ENCODE results near the gene EZH2. TPM values are rescaled to one million over a fixed set of nuclear protein-coding genes. Genes with fewer than 3 reads are reported as not detected.

EZH2 gene
- total and polyA plus RNA-seq, 4 donors = 2.0 to 21.3 (median 2.5) TPM

DNA sequence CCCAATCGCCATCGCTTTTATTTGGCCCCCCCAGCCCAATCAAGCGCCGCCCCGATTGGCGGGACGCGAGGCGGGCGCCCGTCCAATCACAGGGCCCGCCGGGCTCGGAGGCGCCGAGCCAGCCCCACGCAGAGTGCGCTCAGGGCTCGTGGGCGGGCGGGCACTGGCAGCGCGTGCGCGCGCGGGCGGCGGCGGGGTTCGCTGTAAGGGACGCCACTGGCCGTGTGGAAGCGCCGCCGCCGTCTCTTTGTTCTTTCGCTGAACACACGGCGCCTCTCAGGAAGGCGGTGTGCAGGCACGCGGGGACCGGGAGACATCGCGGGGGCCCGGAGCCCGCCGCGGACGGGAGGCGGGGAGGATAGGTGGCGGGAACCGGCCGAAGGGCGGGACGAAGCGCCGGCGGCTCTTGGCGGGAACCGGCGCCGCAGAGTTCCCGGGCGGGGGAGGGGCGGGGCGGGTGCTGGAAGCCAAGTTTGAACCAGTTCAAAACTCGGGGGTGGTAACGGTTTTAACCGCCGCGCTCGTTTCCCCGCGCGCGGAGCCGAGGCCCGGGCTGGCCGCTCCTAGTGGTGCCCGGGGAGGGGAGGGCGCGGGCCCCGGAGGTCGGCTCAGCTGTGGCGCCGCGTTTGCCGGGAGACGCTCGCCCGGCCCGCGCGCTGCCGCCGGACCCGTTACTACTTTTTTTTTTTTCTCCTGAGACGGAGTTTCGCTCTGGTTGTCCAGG is 370 bp upstream of the EZH2 start:
- peak overlapping the region; percentile 75 to 91 (median 81) for H3K4me3 ChIP-seq (ENCODE audit: low read depth in 1 of 3, low read length in 3 of 3)
- under 1% methylated on average over 101 of the region's 101 CpGs for WGBS

DNA sequence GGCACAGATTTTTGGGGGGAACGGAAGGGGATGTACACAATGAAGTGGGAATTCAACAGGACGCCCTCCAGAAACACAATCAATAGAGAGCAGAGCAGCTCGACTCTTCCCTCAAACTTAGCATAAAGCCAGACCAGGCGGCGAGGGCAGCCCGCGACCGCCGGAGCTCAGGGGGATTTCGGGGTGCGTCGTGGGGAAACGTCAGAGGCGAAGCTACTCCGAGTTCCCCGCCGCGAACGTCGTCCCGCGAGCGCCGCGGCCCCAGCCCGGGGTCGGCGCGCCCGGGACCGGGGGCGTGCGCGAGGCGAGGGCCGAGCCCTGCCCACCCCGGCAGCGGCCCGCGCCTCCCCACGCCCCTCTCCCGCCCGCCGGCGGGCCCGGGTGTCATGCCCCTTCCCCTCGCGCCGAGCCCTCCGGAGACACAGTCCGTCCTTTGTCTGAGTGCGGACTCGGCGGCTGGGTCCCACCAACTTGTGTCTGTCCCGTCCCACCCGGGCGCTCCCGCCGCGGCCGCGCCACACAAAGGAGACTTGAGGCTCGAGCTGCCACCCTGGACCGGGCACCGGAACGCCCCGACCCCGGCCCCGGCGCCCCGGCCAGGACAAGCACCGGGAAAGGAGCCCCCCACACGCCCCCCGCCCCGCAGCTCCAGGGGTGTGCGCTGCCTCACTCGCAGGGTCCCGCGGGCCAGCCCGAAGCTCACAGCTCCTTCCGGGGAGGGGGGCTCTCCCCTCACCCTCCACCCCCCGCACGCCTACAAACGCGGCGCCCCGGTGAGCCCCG is 634 bp downstream of the EZH2 start:
- peak overlapping the region; percentile 54 for H3K27ac ChIP-seq (ENCODE audit: low read depth in 1 of 2, low read length in 2 of 2)
- DNase-seq (ENCODE audit: low spot score) = peak; percentile 53
- no peaks in the 10 kb centered on the region for H3K27me3 ChIP-seq (ENCODE audit: control insufficient read depth in 4 of 4, insufficient read depth in 4 of 4, low read length in 3 of 4)
- H3K4me3 ChIP-seq (ENCODE audit: low read depth in 1 of 3, low read length in 3 of 3) = peak overlapping the region; percentile 67 to 91 (median 69)
- H3K9ac ChIP-seq (ENCODE audit: low read depth in 1 of 2, low read length in 2 of 2) = peak overlapping the region; percentile 61 to 74
- no peaks in the 10 kb centered on the region for H3K36me3 ChIP-seq (ENCODE audit: control insufficient read depth in 4 of 4, insufficient read depth in 3 of 4, low read depth in 1 of 4, low read length in 3 of 4)
- TF ChIP-seq, protein P1, sequence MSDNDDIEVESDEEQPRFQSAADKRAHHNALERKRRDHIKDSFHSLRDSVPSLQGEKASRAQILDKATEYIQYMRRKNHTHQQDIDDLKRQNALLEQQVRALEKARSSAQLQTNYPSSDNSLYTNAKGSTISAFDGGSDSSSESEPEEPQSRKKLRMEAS (IDR thresholded peaks at IDR 0.05) = no peak
- TF ChIP-seq, protein P2, sequence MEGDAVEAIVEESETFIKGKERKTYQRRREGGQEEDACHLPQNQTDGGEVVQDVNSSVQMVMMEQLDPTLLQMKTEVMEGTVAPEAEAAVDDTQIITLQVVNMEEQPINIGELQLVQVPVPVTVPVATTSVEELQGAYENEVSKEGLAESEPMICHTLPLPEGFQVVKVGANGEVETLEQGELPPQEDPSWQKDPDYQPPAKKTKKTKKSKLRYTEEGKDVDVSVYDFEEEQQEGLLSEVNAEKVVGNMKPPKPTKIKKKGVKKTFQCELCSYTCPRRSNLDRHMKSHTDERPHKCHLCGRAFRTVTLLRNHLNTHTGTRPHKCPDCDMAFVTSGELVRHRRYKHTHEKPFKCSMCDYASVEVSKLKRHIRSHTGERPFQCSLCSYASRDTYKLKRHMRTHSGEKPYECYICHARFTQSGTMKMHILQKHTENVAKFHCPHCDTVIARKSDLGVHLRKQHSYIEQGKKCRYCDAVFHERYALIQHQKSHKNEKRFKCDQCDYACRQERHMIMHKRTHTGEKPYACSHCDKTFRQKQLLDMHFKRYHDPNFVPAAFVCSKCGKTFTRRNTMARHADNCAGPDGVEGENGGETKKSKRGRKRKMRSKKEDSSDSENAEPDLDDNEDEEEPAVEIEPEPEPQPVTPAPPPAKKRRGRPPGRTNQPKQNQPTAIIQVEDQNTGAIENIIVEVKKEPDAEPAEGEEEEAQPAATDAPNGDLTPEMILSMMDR (IDR thresholded peaks at IDR 0.05; ENCODE audit: low read depth, low read length, missing input control) = no peak
- no peak for TF ChIP-seq YY1 (IDR thresholded peaks at IDR 0.05)
- WGBS = under 1% methylated on average over 88 of the region's 88 CpGs
- H3K9me3 ChIP-seq (ENCODE audit: control insufficient read depth in 4 of 4, low read length in 3 of 4) = no peaks in the 10 kb centered on the region
- H3K4me1 ChIP-seq (ENCODE audit: control insufficient read depth in 4 of 4, insufficient read depth in 4 of 4, low read length in 3 of 4) = peaks cover 0 to 10% (median 3%) of the 10 kb centered on the region in 4 donors

More for the DNA sequence above, 370 bp upstream of the EZH2 start:
- H3K27ac ChIP-seq (ENCODE audit: low read depth in 1 of 2, low read length in 2 of 2) = peak overlapping the region; percentile 96 to 97
- TF ChIP-seq SP1 (IDR thresholded peaks at IDR 0.05) (peak; percentile 60), YY1 (IDR thresholded peaks at IDR 0.05) (peak; percentile 49), RXRA (IDR thresholded peaks at IDR 0.05) (no peak)
- peaks cover 0 to 10% (median 3%) of the 10 kb centered on the region in 4 donors for H3K4me1 ChIP-seq (ENCODE audit: control insufficient read depth in 4 of 4, insufficient read depth in 4 of 4, low read length in 3 of 4)
- no peaks in the 10 kb centered on the region for H3K36me3 ChIP-seq (ENCODE audit: control insufficient read depth in 4 of 4, insufficient read depth in 3 of 4, low read depth in 1 of 4, low read length in 3 of 4)
- H3K9me3 ChIP-seq (ENCODE audit: control insufficient read depth in 4 of 4, low read length in 3 of 4) = no peaks in the 10 kb centered on the region
- H3K27me3 ChIP-seq (ENCODE audit: control insufficient read depth in 4 of 4, insufficient read depth in 4 of 4, low read length in 3 of 4) = no peaks in the 10 kb centered on the region
- peak overlapping the region; percentile 38 to 72 for H3K9ac ChIP-seq (ENCODE audit: low read depth in 1 of 2, low read length in 2 of 2)
- DNase-seq (ENCODE audit: low spot score) = peak; percentile 94

DNA sequence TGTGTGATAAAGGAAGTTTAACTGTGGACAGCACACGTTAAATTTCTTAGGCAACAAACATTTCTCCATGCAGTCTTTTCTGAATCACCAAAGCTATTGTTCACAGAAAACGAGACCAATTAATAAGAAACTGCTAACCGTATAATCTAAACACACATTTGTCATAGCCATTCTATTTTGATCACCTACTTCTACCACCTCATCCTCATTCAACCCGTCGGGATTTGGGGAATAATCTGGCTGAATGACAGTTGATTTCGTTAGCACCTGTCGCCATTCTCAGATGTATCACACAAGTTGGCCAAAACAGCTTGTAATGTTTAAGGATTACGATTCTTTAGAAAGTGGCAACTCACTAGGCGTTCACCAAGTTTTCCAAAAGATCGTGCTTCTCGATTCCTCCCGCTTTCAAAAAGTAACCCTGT is 1.2 kb downstream of the EZH2 start:
- Histone ChIP-seq H3K9ac (ENCODE audit: low read depth in 1 of 2, low read length in 2 of 2) (peak overlapping the region; percentile 61 to 74), H3K9me3 (ENCODE audit: control insufficient read depth in 4 of 4, low read length in 3 of 4) (no peaks in the 10 kb centered on the region), H3K4me1 (ENCODE audit: control insufficient read depth in 4 of 4, insufficient read depth in 4 of 4, low read length in 3 of 4) (peaks cover 0 to 10% (median 3%) of the 10 kb centered on the region in 4 donors), H3K27ac (ENCODE audit: low read depth in 1 of 2, low read length in 2 of 2) (no peak overlapping the region), H3K36me3 (ENCODE audit: control insufficient read depth in 4 of 4, insufficient read depth in 3 of 4, low read depth in 1 of 4, low read length in 3 of 4) (no peaks in the 10 kb centered on the region), H3K4me3 (ENCODE audit: low read depth in 1 of 3, low read length in 3 of 3) (peak overlapping the region; percentile 67 to 91 (median 69)), H3K27me3 (ENCODE audit: control insufficient read depth in 4 of 4, insufficient read depth in 4 of 4, low read length in 3 of 4) (no peaks in the 10 kb centered on the region)
- 1% methylated on average over 12 of the region's 12 CpGs for WGBS
- no peak for DNase-seq (ENCODE audit: low spot score)
- TF ChIP-seq YY1 (IDR thresholded peaks at IDR 0.05) = peak; percentile 14
- no peak for TF ChIP-seq FOXA2 (IDR thresholded peaks at IDR 0.05)

DNA sequence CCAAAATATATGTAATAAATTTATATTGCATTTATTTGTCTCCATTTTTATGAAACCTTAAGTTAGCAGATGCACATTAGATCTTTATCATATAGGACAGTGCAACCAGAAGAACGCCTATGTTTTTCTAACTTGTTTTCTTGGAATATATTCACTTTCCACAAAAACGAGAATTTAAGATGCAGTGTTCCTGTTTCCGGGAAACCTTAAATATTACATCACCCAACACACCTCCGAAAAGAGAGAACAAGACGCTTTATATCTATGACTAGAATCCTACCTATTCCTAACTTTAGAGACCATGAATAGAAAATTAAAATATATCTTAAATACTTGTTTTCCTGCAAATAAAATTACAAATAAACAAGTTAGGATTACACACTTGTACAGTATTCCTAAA is 1.9 kb downstream of the EZH2 start:
- WGBS = 71% methylated on average over 5 of the region's 5 CpGs
- Histone ChIP-seq H3K9ac (ENCODE audit: low read depth in 1 of 2, low read length in 2 of 2) (no peak overlapping the region), H3K4me3 (ENCODE audit: low read depth in 1 of 3, low read length in 3 of 3) (no peak overlapping the region)

More for the DNA sequence above, 1.9 kb downstream of the EZH2 start:
- H3K4me1 ChIP-seq (ENCODE audit: control insufficient read depth in 4 of 4, insufficient read depth in 4 of 4, low read length in 3 of 4) = peaks cover 0 to 10% (median 3%) of the 10 kb centered on the region in 4 donors
- DNase-seq (ENCODE audit: low spot score) = no peak
- no peaks in the 10 kb centered on the region for H3K27me3 ChIP-seq (ENCODE audit: control insufficient read depth in 4 of 4, insufficient read depth in 4 of 4, low read length in 3 of 4)
- no peak overlapping the region for H3K27ac ChIP-seq (ENCODE audit: low read depth in 1 of 2, low read length in 2 of 2)
- no peak for TF ChIP-seq HNF4G (IDR thresholded peaks at IDR 0.05)
- no peak for TF ChIP-seq GABPA (IDR thresholded peaks at IDR 0.05 in 1 of 2, conservative IDR thresholded peaks at IDR 0.05 in 1 of 2)
- TF ChIP-seq SP1 (IDR thresholded peaks at IDR 0.05) = no peak
- TF ChIP-seq, protein P1 (IDR thresholded peaks at IDR 0.05) = no peak
- TF ChIP-seq FOXA2 (IDR thresholded peaks at IDR 0.05) = no peak
- no peak for TF ChIP-seq RXRA (IDR thresholded peaks at IDR 0.05)
- TF ChIP-seq, protein P2 (IDR thresholded peaks at IDR 0.05; ENCODE audit: low read depth, low read length, missing input control) = no peak
- TF ChIP-seq FOXA1 (IDR thresholded peaks at IDR 0.05) = no peak
- no peak for TF ChIP-seq TAF1 (conservative IDR thresholded peaks at IDR 0.05)
- no peaks in the 10 kb centered on the region for H3K36me3 ChIP-seq (ENCODE audit: control insufficient read depth in 4 of 4, insufficient read depth in 3 of 4, low read depth in 1 of 4, low read length in 3 of 4)
- H3K9me3 ChIP-seq (ENCODE audit: control insufficient read depth in 4 of 4, low read length in 3 of 4) = no peaks in the 10 kb centered on the region

Measured in liver (tissue), 9 donors.